GM23338 (cell line): ENCODE results near the gene NLRP9.

Experiments
- EZH2 ChIP-seq: fragments of 200-600 bp; sonication (generic); IDR thresholded peaks from one replicate; pipeline ENCODE4 v1.8.0; 2017; ENCODE audit warnings: antibody characterized with exemption, mild to moderate bottlenecking, low read depth; ENCODE audit not compliant: unreplicated experiment
- EZH2phosphoT487 ChIP-seq: fragments of 200-600 bp; sonication (generic); IDR thresholded peaks from one replicate; pipeline ENCODE4 v1.8.1; 2018; ENCODE audit warnings: antibody characterized with exemption; ENCODE audit not compliant: unreplicated experiment
- JUNB ChIP-seq: IDR thresholded peaks from one replicate; pipeline ENCODE4 v1.6.1; 2016; ENCODE audit warnings: antibody characterized with exemption; ENCODE audit not compliant: unreplicated experiment
- TF ChIP-seq, protein P1 (sequence below), 2 experiments: fragments of 200-600 bp in 1 of 2; sonication (generic) in 1 of 2; conservative IDR thresholded peaks; 2 replicates each; pipeline versions ENCODE4 v1.5.1 to v1.6.1; 2016 to 2017; ENCODE audit warnings: antibody characterized with exemption in 2 of 2, low read depth in 2 of 2, mild to moderate bottlenecking in 2 of 2, moderate library complexity in 1 of 2
- TF ChIP-seq, protein P2 (sequence below): IDR thresholded peaks from one replicate; pipeline ENCODE4 v1.6.1; 2018; ENCODE audit warnings: antibody characterized with exemption; ENCODE audit not compliant: unreplicated experiment

DNA sequence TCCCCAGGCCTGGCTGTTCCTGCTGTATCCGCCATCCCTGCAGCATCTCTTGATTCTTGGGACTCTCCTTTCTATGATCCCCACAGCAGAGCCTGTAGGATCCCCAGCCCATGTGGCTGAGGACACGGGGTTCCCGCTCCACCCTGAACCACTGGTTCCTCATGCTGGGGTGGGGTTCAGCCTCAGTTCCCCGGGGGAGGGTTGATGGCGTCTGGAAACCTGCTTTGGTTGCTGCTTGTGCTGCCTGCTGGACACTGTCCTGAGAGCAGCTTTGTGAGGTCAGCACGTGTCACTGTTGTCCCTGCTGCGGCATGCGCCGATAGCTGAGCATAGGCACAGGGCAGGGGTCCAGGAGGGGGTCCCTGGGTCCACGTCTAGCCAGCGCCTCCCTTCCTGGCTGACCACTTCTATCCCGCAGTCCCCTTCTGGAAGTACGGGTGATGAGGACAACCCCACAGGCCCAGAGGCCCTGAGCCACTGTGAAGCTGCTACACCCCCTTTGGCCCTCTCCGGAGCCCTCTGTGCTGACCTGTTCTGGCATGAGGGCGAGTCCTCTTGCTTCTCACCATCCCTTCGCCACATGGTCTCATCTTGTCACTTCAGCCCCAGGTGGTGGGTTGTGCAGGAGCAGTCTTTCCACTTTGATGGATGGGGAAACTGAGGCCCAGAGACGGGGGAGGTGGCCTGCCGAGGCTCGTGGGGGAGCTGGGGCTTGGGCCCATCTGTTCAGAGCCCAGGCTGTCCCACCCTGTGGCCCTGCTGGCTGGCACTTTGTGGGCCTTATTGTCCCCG is 57.7 kb downstream of the NLRP9 start:
- TF ChIP-seq, protein P1, sequence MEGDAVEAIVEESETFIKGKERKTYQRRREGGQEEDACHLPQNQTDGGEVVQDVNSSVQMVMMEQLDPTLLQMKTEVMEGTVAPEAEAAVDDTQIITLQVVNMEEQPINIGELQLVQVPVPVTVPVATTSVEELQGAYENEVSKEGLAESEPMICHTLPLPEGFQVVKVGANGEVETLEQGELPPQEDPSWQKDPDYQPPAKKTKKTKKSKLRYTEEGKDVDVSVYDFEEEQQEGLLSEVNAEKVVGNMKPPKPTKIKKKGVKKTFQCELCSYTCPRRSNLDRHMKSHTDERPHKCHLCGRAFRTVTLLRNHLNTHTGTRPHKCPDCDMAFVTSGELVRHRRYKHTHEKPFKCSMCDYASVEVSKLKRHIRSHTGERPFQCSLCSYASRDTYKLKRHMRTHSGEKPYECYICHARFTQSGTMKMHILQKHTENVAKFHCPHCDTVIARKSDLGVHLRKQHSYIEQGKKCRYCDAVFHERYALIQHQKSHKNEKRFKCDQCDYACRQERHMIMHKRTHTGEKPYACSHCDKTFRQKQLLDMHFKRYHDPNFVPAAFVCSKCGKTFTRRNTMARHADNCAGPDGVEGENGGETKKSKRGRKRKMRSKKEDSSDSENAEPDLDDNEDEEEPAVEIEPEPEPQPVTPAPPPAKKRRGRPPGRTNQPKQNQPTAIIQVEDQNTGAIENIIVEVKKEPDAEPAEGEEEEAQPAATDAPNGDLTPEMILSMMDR (conservative IDR thresholded peaks at IDR 0.05; ENCODE audit: low read depth in 2 of 2) = no peak
- TF ChIP-seq EZH2 = no peak
- TF ChIP-seq, protein P2, sequence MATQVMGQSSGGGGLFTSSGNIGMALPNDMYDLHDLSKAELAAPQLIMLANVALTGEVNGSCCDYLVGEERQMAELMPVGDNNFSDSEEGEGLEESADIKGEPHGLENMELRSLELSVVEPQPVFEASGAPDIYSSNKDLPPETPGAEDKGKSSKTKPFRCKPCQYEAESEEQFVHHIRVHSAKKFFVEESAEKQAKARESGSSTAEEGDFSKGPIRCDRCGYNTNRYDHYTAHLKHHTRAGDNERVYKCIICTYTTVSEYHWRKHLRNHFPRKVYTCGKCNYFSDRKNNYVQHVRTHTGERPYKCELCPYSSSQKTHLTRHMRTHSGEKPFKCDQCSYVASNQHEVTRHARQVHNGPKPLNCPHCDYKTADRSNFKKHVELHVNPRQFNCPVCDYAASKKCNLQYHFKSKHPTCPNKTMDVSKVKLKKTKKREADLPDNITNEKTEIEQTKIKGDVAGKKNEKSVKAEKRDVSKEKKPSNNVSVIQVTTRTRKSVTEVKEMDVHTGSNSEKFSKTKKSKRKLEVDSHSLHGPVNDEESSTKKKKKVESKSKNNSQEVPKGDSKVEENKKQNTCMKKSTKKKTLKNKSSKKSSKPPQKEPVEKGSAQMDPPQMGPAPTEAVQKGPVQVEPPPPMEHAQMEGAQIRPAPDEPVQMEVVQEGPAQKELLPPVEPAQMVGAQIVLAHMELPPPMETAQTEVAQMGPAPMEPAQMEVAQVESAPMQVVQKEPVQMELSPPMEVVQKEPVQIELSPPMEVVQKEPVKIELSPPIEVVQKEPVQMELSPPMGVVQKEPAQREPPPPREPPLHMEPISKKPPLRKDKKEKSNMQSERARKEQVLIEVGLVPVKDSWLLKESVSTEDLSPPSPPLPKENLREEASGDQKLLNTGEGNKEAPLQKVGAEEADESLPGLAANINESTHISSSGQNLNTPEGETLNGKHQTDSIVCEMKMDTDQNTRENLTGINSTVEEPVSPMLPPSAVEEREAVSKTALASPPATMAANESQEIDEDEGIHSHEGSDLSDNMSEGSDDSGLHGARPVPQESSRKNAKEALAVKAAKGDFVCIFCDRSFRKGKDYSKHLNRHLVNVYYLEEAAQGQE = no peak
- no peak for TF ChIP-seq EZH2phosphoT487
- TF ChIP-seq JUNB = no peak
